OCI-LY1 (cell line): Measurements from ENCODE around the gene SEMA6B.

Experiments used
- H2AFZ ChIP-seq: fragments of 200-600 bp; sonication (generic), shearing (Covaris generic); 2 replicates; pipeline ENCODE4 v1.6.0; 2014; ENCODE audit warnings: antibody characterized with exemption, mild to moderate bottlenecking, low read length
- H3F3A ChIP-seq: fragments of 200-600 bp; sonication (generic), shearing (Covaris generic); 2 replicates; pipeline ENCODE4 v1.6.0; 2014; ENCODE audit warnings: mild to moderate bottlenecking, antibody characterized with exemption, low read length, moderate library complexity; ENCODE audit not compliant: insufficient read depth
- H3K27ac ChIP-seq: fragments of 200-600 bp; sonication (generic); 2 replicates; pipeline ENCODE4 v1.5.1; 2014; ENCODE audit warnings: low read length, mixed run types, mild to moderate bottlenecking, low read depth; ENCODE audit not compliant: poor library complexity, severe bottlenecking
- H3K27me3 ChIP-seq: fragments of 200-600 bp; sonication (generic); 2 replicates; pipeline ENCODE4 v1.6.0; 2014; ENCODE audit warnings: antibody characterized with exemption, mild to moderate bottlenecking, low read length, moderate library complexity; ENCODE audit not compliant: insufficient read depth
- H3K36me3 ChIP-seq: fragments of 200-600 bp; sonication (generic); 2 replicates; pipeline ENCODE4 v1.6.1; 2014; ENCODE audit warnings: mild to moderate bottlenecking, antibody characterized with exemption, low read length, moderate library complexity, mixed read lengths; ENCODE audit not compliant: insufficient read depth
- H3K4me1 ChIP-seq: fragments of 200-600 bp; sonication (generic); 2 replicates; pipeline ENCODE4 v1.5.1; 2014; ENCODE audit warnings: mild to moderate bottlenecking, low read length, moderate library complexity; ENCODE audit not compliant: insufficient read depth, severe bottlenecking
- H3K4me2 ChIP-seq: fragments of 200-600 bp; sonication (generic), shearing (Covaris generic); 2 replicates; pipeline ENCODE4 v1.6.1; 2014; ENCODE audit warnings: low read length
- H3K4me3 ChIP-seq: fragments of 200-600 bp; sonication (generic); 2 replicates; pipeline ENCODE4 v1.5.1; 2014; ENCODE audit warnings: low read length, low read depth, mild to moderate bottlenecking, mixed read lengths; ENCODE audit not compliant: poor library complexity, severe bottlenecking
- H3K79me2 ChIP-seq: fragments of 200-600 bp; shearing (Covaris generic); 2 replicates; pipeline ENCODE4 v1.6.1; 2016; ENCODE audit warnings: mixed run types, low read length, mixed read lengths; ENCODE audit not compliant: insufficient read depth
- H3K9ac ChIP-seq: fragments of 200-600 bp; sonication (generic), shearing (Covaris generic); 2 replicates; pipeline ENCODE4 v1.6.1; 2014; ENCODE audit warnings: mild to moderate bottlenecking, low read length, mixed read lengths
- H3K9me2 ChIP-seq: fragments of 200-600 bp; sonication (generic), shearing (Covaris generic); 2 replicates; pipeline ENCODE4 v1.6.1; 2014; ENCODE audit warnings: low read depth, mild to moderate bottlenecking, low read length, mixed read lengths
- H3K9me3 ChIP-seq: fragments of 200-600 bp; shearing (Covaris generic); 2 replicates; pipeline ENCODE4 v1.6.1; 2014; ENCODE audit warnings: low read length, mixed read lengths
- H4K20me1 ChIP-seq: fragments of 200-600 bp; sonication (generic), shearing (Covaris generic); 2 replicates; pipeline ENCODE4 v1.6.0; 2016; ENCODE audit warnings: mild to moderate bottlenecking, low read length; ENCODE audit not compliant: insufficient read depth
- EZH2 ChIP-seq: fragments of 200-600 bp; sonication (generic), shearing (Covaris generic); IDR thresholded peaks from 2 replicates; pipeline ENCODE4 v1.8.0; 2017; ENCODE audit warnings: borderline replicate concordance, mixed run types, mild to moderate bottlenecking, antibody characterized with exemption, low read length, moderate library complexity, mixed read lengths
- TF ChIP-seq, protein P1 (sequence below): fragments of 200-600 bp; sonication (generic), shearing (Covaris generic); IDR thresholded peaks from 2 replicates; pipeline ENCODE4 v1.5.1; 2017; ENCODE audit warnings: mild to moderate bottlenecking, antibody characterized with exemption, low read length, moderate library complexity, mixed read lengths

The SEMA6B gene

DNA sequence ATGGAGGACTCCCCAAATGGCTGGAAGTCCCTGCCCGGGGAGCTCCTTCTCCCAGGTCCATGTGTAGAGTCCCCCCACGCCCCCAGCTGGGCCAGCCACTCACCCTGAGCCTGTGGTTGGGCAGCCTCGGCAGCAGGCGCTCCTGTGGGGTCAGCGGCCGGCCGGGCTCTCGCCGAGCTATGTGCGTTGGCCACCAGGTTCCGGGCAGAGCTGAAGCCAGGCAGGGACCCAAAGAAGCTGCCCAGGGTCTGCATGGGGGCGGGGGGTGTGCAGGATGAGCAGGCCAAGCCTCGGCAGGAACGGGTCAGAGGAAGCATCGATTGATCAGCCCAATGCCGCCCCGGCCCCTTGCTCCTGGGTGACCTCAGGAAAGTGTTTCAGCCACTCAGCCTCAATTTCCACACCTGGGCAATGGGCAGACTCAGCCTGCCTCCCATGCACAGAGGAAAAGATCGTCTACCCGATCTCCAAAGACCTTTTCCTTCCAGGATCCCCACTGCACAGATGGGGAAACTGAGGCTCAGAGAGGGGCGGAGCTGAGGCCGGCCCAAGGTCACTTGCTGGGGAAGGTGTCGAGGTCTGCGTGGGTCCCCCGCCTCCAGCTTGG lies 41.9 kb downstream of the SEMA6B start:
- no peak for TF ChIP-seq EZH2
- TF ChIP-seq, protein P1, sequence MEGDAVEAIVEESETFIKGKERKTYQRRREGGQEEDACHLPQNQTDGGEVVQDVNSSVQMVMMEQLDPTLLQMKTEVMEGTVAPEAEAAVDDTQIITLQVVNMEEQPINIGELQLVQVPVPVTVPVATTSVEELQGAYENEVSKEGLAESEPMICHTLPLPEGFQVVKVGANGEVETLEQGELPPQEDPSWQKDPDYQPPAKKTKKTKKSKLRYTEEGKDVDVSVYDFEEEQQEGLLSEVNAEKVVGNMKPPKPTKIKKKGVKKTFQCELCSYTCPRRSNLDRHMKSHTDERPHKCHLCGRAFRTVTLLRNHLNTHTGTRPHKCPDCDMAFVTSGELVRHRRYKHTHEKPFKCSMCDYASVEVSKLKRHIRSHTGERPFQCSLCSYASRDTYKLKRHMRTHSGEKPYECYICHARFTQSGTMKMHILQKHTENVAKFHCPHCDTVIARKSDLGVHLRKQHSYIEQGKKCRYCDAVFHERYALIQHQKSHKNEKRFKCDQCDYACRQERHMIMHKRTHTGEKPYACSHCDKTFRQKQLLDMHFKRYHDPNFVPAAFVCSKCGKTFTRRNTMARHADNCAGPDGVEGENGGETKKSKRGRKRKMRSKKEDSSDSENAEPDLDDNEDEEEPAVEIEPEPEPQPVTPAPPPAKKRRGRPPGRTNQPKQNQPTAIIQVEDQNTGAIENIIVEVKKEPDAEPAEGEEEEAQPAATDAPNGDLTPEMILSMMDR, result no peak
- no peak overlapping the region for H3K27ac ChIP-seq
- no peaks in the 10 kb centered on the region for H3K36me3 ChIP-seq
- no peak overlapping the region for H3K9ac ChIP-seq
- no peaks in the 10 kb centered on the region for H3K9me2 ChIP-seq
- H3K79me2 ChIP-seq, result no peaks in the 10 kb centered on the region
- no peaks in the 10 kb centered on the region for H3K9me3 ChIP-seq
- no peaks in the 10 kb centered on the region for H3K27me3 ChIP-seq
- no peaks in the 10 kb centered on the region for H4K20me1 ChIP-seq
- H3K4me1 ChIP-seq, result no peaks in the 10 kb centered on the region
- no peak overlapping the region for H2AFZ ChIP-seq
- H3K4me2 ChIP-seq, result no peak overlapping the region
- no peaks in the 10 kb centered on the region for H3F3A ChIP-seq
- no peak overlapping the region for H3K4me3 ChIP-seq

DNA sequence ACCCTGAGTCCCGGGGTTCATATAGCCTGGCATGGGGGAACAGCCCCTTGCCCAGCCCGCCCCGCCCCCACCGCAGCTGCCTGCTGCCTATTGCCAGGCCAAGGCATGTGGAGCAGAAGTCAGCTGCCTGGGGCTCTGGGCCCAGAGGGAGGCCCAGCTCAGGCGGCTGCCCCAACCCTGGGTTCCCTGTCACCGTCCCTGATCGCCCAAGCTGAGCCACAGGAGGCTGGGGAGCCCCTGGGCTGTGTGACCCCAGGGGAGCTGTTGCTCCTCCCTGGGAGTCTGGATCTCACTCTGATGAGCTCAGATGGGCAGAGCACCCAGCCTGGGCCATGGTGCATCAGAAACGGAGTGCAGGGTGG lies 42.6 kb downstream of the SEMA6B start:
- Histone ChIP-seq H3K9me2 (no peaks in the 10 kb centered on the region), H3K9ac (no peak overlapping the region), H3K4me3 (no peak overlapping the region), H3K79me2 (no peaks in the 10 kb centered on the region), H4K20me1 (no peaks in the 10 kb centered on the region), H3F3A (no peaks in the 10 kb centered on the region), H3K4me2 (no peak overlapping the region), H3K4me1 (no peaks in the 10 kb centered on the region), H3K27ac (no peak overlapping the region), H3K9me3 (no peaks in the 10 kb centered on the region), H3K27me3 (no peaks in the 10 kb centered on the region), H3K36me3 (no peaks in the 10 kb centered on the region), H2AFZ (no peak overlapping the region)
- TF ChIP-seq EZH2, result no peak
- TF ChIP-seq, protein P1, result no peak

- Histone ChIP-seq H3K9me2 (no peaks in the 10 kb centered on the region), H3K27me3 (no peaks in the 10 kb centered on the region), H3K4me1 (no peaks in the 10 kb centered on the region), H3K79me2 (no peaks in the 10 kb centered on the region), H3K9me3 (no peaks in the 10 kb centered on the region), H3K36me3 (no peaks in the 10 kb centered on the region), H3K4me2 (no peak overlapping the region), H3K9ac (no peak overlapping the region), H3K4me3 (no peak overlapping the region), H2AFZ (no peak overlapping the region), H4K20me1 (no peaks in the 10 kb centered on the region), H3K27ac (no peak overlapping the region), H3F3A (no peaks in the 10 kb centered on the region)
- no peak for TF ChIP-seq EZH2
- TF ChIP-seq, protein P1, result no peak
Measured at GRCh38 chr19:4516199-4516938, 43.1 kb downstream of the SEMA6B start.
